ENCODE results near the gene ZDHHC17.
"Not testable (repeated sequence)": the region's sequence is repeated elsewhere in the genome, so short reads cannot be mapped to it uniquely, and the experiment has no call there.

The ZDHHC17 gene

GRCh38 chr12:76763746-76764675 is at the start of gene ZDHHC17:
TSS of gene ZDHHC17 (plus strand) at chr12:76764115. CDS start at chr12:76764237, 122 bp downstream.
- peak; percentile 94 for DNase-seq

GRCh38 chr12:76714415-76714814 is 49.5 kb upstream of the ZDHHC17 start:
- no peak for DNase-seq

GRCh38 chr12:76714861-76715260 is 49.1 kb upstream of the ZDHHC17 start:
- DNase-seq: no peak

- no peak for DNase-seq
Observed at GRCh38 chr12:76715332-76715731, 48.6 kb upstream of the ZDHHC17 start.

GRCh38 chr12:76717314-76717713 is 46.6 kb upstream of the ZDHHC17 start:
- no peak for DNase-seq

GRCh38 chr12:76719171-76720041 is 44.5 kb upstream of the ZDHHC17 start:
- DNase-seq: no peak

- DNase-seq: no peak
Observed at GRCh38 chr12:76720068-76720467, 43.8 kb upstream of the ZDHHC17 start.

- no peak for DNase-seq
Observed at GRCh38 chr12:76726626-76727025, 37.3 kb upstream of the ZDHHC17 start.

- not testable (repeated sequence) for DNase-seq
Observed at GRCh38 chr12:76732188-76732587, 31.7 kb upstream of the ZDHHC17 start.

GRCh38 chr12:76737689-76738088 is 26.2 kb upstream of the ZDHHC17 start:
- DNase-seq: not testable (repeated sequence)

- no peak for DNase-seq
Observed at GRCh38 chr12:76738824-76739579, 24.9 kb upstream of the ZDHHC17 start.

- DNase-seq: no peak
Observed at GRCh38 chr12:76739896-76740295, 24.0 kb upstream of the ZDHHC17 start.

- no peak for DNase-seq
Observed at GRCh38 chr12:76740501-76740900, 23.4 kb upstream of the ZDHHC17 start.

GRCh38 chr12:76745343-76745742 is 18.6 kb upstream of the ZDHHC17 start:
- no peak for DNase-seq

GRCh38 chr12:76746516-76746915 is 17.4 kb upstream of the ZDHHC17 start:
- peak; percentile 34 for DNase-seq

- DNase-seq: no peak
Observed at GRCh38 chr12:76747245-76747644, 16.7 kb upstream of the ZDHHC17 start.

- no peak for DNase-seq
Observed at GRCh38 chr12:76755829-76756379, 8.0 kb upstream of the ZDHHC17 start.

GRCh38 chr12:76757694-76758093 is 6.2 kb upstream of the ZDHHC17 start:
- no peak for DNase-seq

- DNase-seq: no peak
Observed at GRCh38 chr12:76762601-76762980, 1.3 kb upstream of the ZDHHC17 start.

GRCh38 chr12:76764856-76765255 is 941 bp downstream of the ZDHHC17 start:
- no peak for DNase-seq

GRCh38 chr12:76765598-76765997 is 1.7 kb downstream of the ZDHHC17 start:
- DNase-seq: no peak

GRCh38 chr12:76766161-76766560 is 2.2 kb downstream of the ZDHHC17 start:
- no peak for DNase-seq

GRCh38 chr12:76768576-76768975 is 4.7 kb downstream of the ZDHHC17 start:
- peak; percentile 52 for DNase-seq

Data from hematopoietic multipotent progenitor cell treated with erythropoietin and hydrocortisone succinate and interleukin-3 and kit ligand, for 6 days (in vitro differentiated cells).